B cell (primary cell): Measurements from ENCODE around the gene AMMECR1.

ENCODE experiments used
- EZH2 ChIP-seq: IDR thresholded peaks from 2 replicates; pipeline ENCODE4 v1.6.1; 2012; ENCODE audit warnings: borderline replicate concordance, low read depth, mild to moderate bottlenecking, moderate library complexity, low read length; ENCODE audit not compliant: insufficient read depth, poor library complexity, severe bottlenecking
- TF ChIP-seq, protein P1 (sequence below): fragments of 200-600 bp; IDR thresholded peaks from one replicate; pipeline ENCODE4 v1.8.0; 2022; ENCODE audit warnings: antibody characterized with exemption, mild to moderate bottlenecking

DNA sequence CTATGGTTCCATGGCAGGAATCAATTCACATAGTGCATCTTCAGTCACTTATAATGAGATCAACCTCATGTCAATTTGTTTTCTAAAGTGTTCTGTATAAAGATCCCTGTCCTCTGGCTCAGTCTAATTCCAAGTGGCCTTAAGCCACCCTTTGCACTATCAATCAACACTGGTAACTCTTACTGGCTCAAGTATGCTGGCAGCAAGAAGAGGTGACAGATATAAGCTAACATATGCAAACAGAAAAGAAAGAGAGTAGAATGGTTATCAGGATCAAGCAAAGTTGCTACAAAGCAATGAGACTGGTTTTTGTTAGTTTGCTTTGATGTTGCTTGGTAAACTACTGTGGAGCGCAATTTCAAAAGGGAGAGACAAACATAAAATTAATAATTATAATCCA is 67.0 kb downstream of the AMMECR1 start:
- TF ChIP-seq, protein P1, sequence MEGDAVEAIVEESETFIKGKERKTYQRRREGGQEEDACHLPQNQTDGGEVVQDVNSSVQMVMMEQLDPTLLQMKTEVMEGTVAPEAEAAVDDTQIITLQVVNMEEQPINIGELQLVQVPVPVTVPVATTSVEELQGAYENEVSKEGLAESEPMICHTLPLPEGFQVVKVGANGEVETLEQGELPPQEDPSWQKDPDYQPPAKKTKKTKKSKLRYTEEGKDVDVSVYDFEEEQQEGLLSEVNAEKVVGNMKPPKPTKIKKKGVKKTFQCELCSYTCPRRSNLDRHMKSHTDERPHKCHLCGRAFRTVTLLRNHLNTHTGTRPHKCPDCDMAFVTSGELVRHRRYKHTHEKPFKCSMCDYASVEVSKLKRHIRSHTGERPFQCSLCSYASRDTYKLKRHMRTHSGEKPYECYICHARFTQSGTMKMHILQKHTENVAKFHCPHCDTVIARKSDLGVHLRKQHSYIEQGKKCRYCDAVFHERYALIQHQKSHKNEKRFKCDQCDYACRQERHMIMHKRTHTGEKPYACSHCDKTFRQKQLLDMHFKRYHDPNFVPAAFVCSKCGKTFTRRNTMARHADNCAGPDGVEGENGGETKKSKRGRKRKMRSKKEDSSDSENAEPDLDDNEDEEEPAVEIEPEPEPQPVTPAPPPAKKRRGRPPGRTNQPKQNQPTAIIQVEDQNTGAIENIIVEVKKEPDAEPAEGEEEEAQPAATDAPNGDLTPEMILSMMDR, result no peak
- TF ChIP-seq EZH2, result no peak
